Progenitor cell of endocrine pancreas (in vitro differentiated cells): ENCODE data around the gene SDC3. TPM values are rescaled to one million over a fixed set of nuclear protein-coding genes. Genes with fewer than 3 reads are reported as not detected.

Experiments used
- DNase-seq: peaks from one replicate; pipeline ENCODE4 v3.0.0; 2021; ENCODE audit warnings: low spot score; ENCODE audit not compliant: unreplicated experiment
- H3K27ac Mint-ChIP-seq: 2 replicates; pipeline ENCODE4 v1.8.0; 2021; ENCODE audit warnings: mild to moderate bottlenecking, moderate library complexity, mixed read lengths
- H3K27me3 Mint-ChIP-seq: 2 replicates; pipeline ENCODE4 v1.8.0; 2021; ENCODE audit warnings: mixed read lengths
- H3K36me3 Mint-ChIP-seq: 2 replicates; pipeline ENCODE4 v1.8.0; 2022; ENCODE audit warnings: mixed read lengths; ENCODE audit not compliant: insufficient read depth
- H3K4me1 Mint-ChIP-seq: 2 replicates; pipeline ENCODE4 v1.8.0; 2021; ENCODE audit warnings: low read depth, mixed read lengths
- H3K4me3 Mint-ChIP-seq: 2 replicates; pipeline ENCODE4 v1.8.0; 2021; ENCODE audit warnings: low read depth, mild to moderate bottlenecking, moderate library complexity, mixed read lengths
- H3K9me3 Mint-ChIP-seq: 2 replicates; pipeline ENCODE4 v1.8.0; 2021; ENCODE audit warnings: low read depth, mixed read lengths
- CTCF ChIP-seq: fragments of 200-600 bp; sonication (generic); IDR thresholded peaks from one replicate; pipeline ENCODE4 v1.5.0; 2021; ENCODE audit warnings: antibody characterized with exemption, mild to moderate bottlenecking; ENCODE audit not compliant: unreplicated experiment
- total RNA-seq: library from RNA; stranded (reverse); gene quantifications from 2 replicates; pipeline ENCODE4 v1.2.1, GENCODE V29; 2021

SDC3 gene
- total RNA-seq, 1 donor from 2014 or later, result 33.7 TPM

DNA sequence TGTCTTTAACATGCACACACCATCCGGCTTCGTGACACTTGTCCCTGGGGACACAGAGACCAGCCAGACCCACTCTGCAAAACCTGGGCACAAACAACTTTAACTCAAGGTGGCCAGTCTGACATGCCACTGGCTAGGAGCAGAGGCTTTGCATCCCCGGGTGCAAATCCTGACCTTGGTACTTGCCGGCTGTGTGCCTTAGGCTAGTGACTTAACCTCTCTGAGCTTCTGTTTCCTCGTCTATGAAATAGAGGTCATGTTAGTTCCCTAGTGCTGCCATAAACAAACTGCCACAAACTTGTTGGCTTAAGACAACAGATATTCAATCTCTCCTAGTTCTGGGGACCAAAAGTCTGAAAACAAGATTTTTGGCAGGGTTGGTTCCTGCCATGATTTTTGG lies 60.4 kb downstream of the SDC3 start:
- Mint-ChIP-seq H3K9me3 (no peaks in the 10 kb centered on the region), H3K27me3 (peaks cover 16% of the 10 kb centered on the region), H3K27ac (no peak overlapping the region), H3K36me3 (no peaks in the 10 kb centered on the region), H3K4me1 (peaks cover 1% of the 10 kb centered on the region), H3K4me3 (no peak overlapping the region)
- no peak for TF ChIP-seq CTCF
- no peak for DNase-seq

DNA sequence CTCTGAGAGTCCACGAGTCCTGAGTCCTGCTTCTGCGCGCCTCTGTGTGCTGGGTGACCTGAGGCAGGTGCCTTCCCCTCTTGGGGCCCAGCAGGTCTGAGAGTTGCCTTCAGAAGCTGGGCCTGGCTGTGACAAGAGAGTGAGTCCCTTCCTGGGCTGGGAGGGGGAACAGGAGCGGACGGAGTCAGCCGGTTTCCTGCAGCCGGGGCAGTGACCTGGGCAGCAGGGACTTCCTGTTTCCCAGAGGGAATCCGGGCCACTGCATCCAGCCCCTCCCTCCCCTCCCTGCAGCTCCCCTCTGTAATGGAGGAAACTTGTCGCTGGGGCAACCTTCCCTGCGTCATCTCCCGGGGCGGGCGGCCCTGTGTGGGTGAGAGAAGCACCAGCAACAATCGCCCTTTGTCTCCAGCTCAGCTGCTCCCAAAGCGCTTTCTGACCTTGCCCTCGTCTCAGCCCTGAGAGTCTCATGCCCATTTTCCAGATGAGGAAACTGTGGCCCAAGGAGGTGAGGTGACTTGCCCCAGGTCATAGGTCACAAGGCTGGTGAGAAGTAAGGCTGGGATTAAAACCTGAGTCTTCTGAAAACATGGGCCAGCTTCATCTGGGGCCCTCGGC lies 61.1 kb downstream of the SDC3 start:
- Mint-ChIP-seq H3K9me3 (no peaks in the 10 kb centered on the region), H3K27me3 (peaks cover 16% of the 10 kb centered on the region), H3K4me1 (peaks cover 3% of the 10 kb centered on the region), H3K4me3 (peak overlapping the region; percentile 4), H3K36me3 (no peaks in the 10 kb centered on the region), H3K27ac (peak overlapping the region; percentile 81)
- DNase-seq, result peak; percentile 32
- no peak for TF ChIP-seq CTCF

DNA sequence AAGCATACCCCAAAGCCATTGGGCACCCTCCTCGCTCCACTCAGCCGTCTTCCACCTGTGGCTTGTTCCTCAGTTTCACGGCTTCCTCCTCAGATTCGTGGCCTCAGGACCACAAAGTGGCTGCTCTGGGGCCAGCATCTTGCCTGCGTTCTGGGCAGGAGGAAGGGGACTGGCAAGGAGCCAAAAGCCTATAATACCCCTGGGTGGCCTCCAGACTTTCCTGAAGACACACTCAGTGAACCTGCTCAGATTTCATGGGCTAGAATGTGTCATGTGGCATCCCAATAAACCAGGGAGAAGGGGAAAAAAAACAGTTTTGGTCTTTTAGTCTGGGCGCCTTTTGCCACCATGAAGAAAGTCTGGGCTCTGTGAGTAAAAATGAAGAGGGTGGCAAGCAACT lies 62.0 kb downstream of the SDC3 start:
- H3K4me1 Mint-ChIP-seq, result peaks cover 10% of the 10 kb centered on the region
- H3K27ac Mint-ChIP-seq, result no peak overlapping the region
- DNase-seq, result no peak
- H3K27me3 Mint-ChIP-seq, result peaks cover 16% of the 10 kb centered on the region
- no peaks in the 10 kb centered on the region for H3K36me3 Mint-ChIP-seq
- TF ChIP-seq CTCF, result no peak
- H3K4me3 Mint-ChIP-seq, result no peak overlapping the region
- no peaks in the 10 kb centered on the region for H3K9me3 Mint-ChIP-seq

DNA sequence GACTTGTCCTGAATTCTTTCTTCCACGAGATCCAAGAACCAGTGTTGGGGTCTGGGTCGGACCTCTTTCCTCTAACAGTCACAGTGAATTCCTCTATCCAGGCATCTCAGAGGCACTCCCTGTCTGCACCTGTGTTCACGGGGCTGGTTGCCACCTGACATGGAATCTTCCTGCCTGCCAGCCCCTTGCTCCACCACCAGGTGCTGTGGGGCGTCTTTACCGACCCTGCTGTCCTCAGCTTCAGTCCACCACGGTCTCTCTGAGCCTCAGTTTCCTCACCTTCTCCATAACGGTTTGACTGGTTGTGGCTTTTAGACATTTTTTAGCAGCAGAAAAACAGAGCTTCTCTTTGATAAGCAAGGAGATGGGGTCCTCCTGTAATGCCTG lies 62.7 kb downstream of the SDC3 start:
- H3K9me3 Mint-ChIP-seq, result no peaks in the 10 kb centered on the region
- peak overlapping the region; percentile 37 for H3K27ac Mint-ChIP-seq
- no peaks in the 10 kb centered on the region for H3K36me3 Mint-ChIP-seq
- peak; percentile 40 for TF ChIP-seq CTCF
- no peak for DNase-seq
- peaks cover 16% of the 10 kb centered on the region for H3K27me3 Mint-ChIP-seq
- no peak overlapping the region for H3K4me3 Mint-ChIP-seq
- peaks cover 17% of the 10 kb centered on the region for H3K4me1 Mint-ChIP-seq

DNA sequence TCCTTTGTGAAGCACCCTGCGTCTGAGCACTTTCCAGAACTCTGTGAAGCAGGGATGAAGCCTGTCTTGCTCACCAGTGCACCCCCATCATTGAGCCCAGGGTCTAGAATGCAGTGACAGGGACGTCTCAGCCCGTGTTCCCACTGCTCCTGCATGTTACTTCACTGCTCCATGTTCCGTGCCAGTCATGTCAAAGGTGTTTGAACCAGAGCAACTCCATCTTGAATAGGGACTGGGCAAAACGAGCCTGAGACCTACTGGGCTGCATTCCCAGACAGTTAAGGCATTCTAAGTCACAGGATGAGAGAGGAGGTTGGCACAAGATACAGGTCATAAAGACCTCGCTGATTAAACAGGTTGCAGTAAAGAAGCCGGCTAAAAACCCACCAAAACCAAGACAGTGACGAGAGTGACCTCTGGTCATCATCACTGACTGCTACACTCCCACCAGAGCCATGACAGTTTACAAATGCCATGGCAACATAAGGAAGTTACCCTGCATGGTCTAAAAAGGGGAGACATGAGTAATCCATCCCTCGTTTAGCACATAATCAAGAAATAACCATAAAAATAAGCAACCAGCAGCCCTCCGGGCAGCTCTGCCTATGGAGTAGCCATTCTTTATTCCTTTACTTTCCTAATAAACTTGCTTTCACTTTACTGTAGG lies 63.2 kb downstream of the SDC3 start:
- no peak for DNase-seq
- H3K4me3 Mint-ChIP-seq, result no peak overlapping the region
- H3K27me3 Mint-ChIP-seq, result peaks cover 16% of the 10 kb centered on the region
- peak overlapping the region; percentile 37 for H3K27ac Mint-ChIP-seq
- H3K9me3 Mint-ChIP-seq, result no peaks in the 10 kb centered on the region
- TF ChIP-seq CTCF, result no peak
- no peaks in the 10 kb centered on the region for H3K36me3 Mint-ChIP-seq
- peaks cover 19% of the 10 kb centered on the region for H3K4me1 Mint-ChIP-seq
